Neuronal stem cell (in vitro differentiated cells): ENCODE measurements around the gene CFAP77.

Experiments
- DNase-seq: peaks from one replicate; pipeline ENCODE4 v3.0.0-alpha.2; 2013; ENCODE audit warnings: low spot score
- H2AFZ ChIP-seq: one replicate; pipeline ENCODE4 v1.6.1; 2013; ENCODE audit warnings: mild to moderate bottlenecking, low read length, inconsistent platforms
- H2AK5ac ChIP-seq: 2 replicates; pipeline ENCODE4 v1.6.1; 2013; ENCODE audit warnings: low read depth, mild to moderate bottlenecking, inconsistent platforms, low read length, moderate library complexity, mixed read lengths
- H2BK120ac ChIP-seq: 2 replicates; pipeline ENCODE4 v1.6.1; 2013; ENCODE audit warnings: low read depth, mild to moderate bottlenecking, inconsistent platforms, low read length, moderate library complexity, mixed read lengths
- H2BK12ac ChIP-seq: one replicate; pipeline ENCODE4 v1.6.1; 2013; ENCODE audit warnings: low read length, inconsistent platforms
- H2BK15ac ChIP-seq: 2 replicates; pipeline ENCODE4 v1.6.1; 2013; ENCODE audit warnings: mild to moderate bottlenecking, low read length, inconsistent platforms, mixed read lengths
- H2BK5ac ChIP-seq: one replicate; pipeline ENCODE4 v1.6.1; 2013; ENCODE audit warnings: inconsistent platforms, mild to moderate bottlenecking, low read length, moderate library complexity
- H3K14ac ChIP-seq: one replicate; pipeline ENCODE4 v1.6.1; 2013; ENCODE audit warnings: low read length, inconsistent platforms
- H3K18ac ChIP-seq: 2 replicates; pipeline ENCODE4 v1.6.1; 2013; ENCODE audit warnings: low read length, inconsistent platforms
- H3K23ac ChIP-seq: 2 replicates; pipeline ENCODE4 v1.6.1; 2013; ENCODE audit warnings: low read depth, mild to moderate bottlenecking, mixed read lengths, low read length, inconsistent platforms; ENCODE audit not compliant: poor library complexity
- H3K27ac ChIP-seq: replicated peaks from 3 replicates; pipeline ENCODE4 v1.5.1; 2013; ENCODE audit warnings: low read length, inconsistent platforms
- H3K27me3 ChIP-seq, 3 experiments: 2 replicates each; pipeline ENCODE4 v1.6.1; 2013; ENCODE audit warnings: low read length in 3 of 3, mild to moderate bottlenecking in 2 of 3, inconsistent platforms in 1 of 3, low read depth in 1 of 3, mixed read lengths in 1 of 3, moderate library complexity in 1 of 3; ENCODE audit not compliant: control insufficient read depth in 3 of 3, insufficient read depth in 3 of 3
- H3K36me3 ChIP-seq, 2 donors: replicated peaks in 1 of 2; 2 replicates each; pipeline ENCODE4 v1.6.1; 2013; ENCODE audit warnings: low read length in 2 of 2; ENCODE audit not compliant: control insufficient read depth in 2 of 2, insufficient read depth in 2 of 2
- H3K4ac ChIP-seq: 2 replicates; pipeline ENCODE4 v1.6.1; 2013; ENCODE audit warnings: inconsistent platforms, mild to moderate bottlenecking, low read length, moderate library complexity
- H3K4me1 ChIP-seq, 2 donors: 1 replicate in 1 of 2; 2 replicates in 1 of 2; pipeline ENCODE4 v1.6.1; 2013; ENCODE audit warnings: low read length in 2 of 2, low read depth in 1 of 2; ENCODE audit not compliant: control insufficient read depth in 2 of 2, insufficient read depth in 1 of 2
- H3K4me2 ChIP-seq: one replicate; pipeline ENCODE4 v1.6.1; 2013; ENCODE audit warnings: mild to moderate bottlenecking, low read length, inconsistent platforms; ENCODE audit not compliant: insufficient read depth, poor library complexity, severe bottlenecking
- H3K4me3 ChIP-seq, 2 donors: 2 replicates each; pipeline ENCODE4 v1.5.1; 2013; ENCODE audit warnings: low read length in 2 of 2, mild to moderate bottlenecking in 2 of 2, inconsistent platforms in 1 of 2, moderate library complexity in 1 of 2
- H3K79me1 ChIP-seq: one replicate; pipeline ENCODE4 v1.6.1; 2013; ENCODE audit warnings: low read depth, mild to moderate bottlenecking, inconsistent platforms, low read length, moderate library complexity
- H3K9ac ChIP-seq: one replicate; pipeline ENCODE4 v1.6.1; 2013; ENCODE audit warnings: mild to moderate bottlenecking, low read depth, low read length, inconsistent platforms; ENCODE audit not compliant: poor library complexity
- H3K9me3 ChIP-seq, 2 donors: replicated peaks in 1 of 2; 2 replicates each; pipeline versions ENCODE3 to v1.6.1; 2013; ENCODE audit warnings: low read length in 2 of 2, mild to moderate bottlenecking in 2 of 2, inconsistent platforms in 1 of 2, low read depth in 1 of 2, mixed read lengths in 1 of 2, moderate library complexity in 1 of 2; ENCODE audit not compliant: control insufficient read depth in 2 of 2, insufficient read depth in 1 of 2
- H4K8ac ChIP-seq: one replicate; pipeline ENCODE4 v1.6.1; 2013; ENCODE audit warnings: low read depth, mild to moderate bottlenecking, inconsistent platforms, low read length, moderate library complexity
- H4K91ac ChIP-seq: one replicate; pipeline ENCODE4 v1.6.1; 2013; ENCODE audit warnings: low read length, low read depth, mild to moderate bottlenecking, inconsistent platforms; ENCODE audit not compliant: poor library complexity
- WGBS, 2 donors: extraction: QIAGEN DNeasy Blood & Tissue Kit; methylation state at CpG; one replicate each; pipeline ENCODE4 v1.1.7; 2013; ENCODE audit warnings: missing lambda C conversion rate in 2 of 2, mixed read lengths in 1 of 2; ENCODE audit not compliant: insufficient read length in 2 of 2, insufficient replicate concordance in 1 of 2; ENCODE audit errors: extremely low coverage in 2 of 2; 5-methylcytosine and 5-hydroxymethylcytosine counted together

The CFAP77 gene

DNA sequence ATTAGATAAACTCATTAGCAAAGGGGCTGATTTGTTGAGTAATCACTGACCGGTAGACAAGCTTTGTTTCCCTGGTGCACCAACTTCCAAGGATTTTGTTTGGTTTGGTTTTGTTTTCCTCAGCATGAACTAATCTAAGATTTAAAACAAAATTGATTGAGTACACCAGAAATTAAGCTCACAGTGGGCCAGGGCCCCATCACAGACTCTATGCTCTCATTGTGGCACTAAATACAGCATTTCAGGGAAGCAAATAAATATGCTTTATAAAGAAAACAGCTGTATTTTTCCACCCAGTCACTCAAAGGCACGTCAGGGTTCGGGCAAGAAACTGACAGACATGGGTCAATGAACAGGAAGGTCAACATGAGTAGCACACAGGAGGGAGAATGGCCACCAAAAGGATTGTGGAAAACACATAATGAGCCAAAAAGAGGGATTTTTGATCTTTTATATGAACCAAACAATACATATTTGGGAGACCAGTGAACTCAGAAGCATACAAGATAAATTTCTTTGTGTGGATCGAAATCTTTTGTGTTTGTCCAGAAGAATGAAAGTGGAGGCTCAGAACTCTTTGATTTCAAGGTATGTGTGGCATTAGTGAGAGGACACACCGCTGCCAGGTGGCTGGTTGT lies 8.8 kb downstream of the CFAP77 start:
- peaks cover 11 to 15% of the 10 kb centered on the region in 2 donors for H3K4me1 ChIP-seq

DNA sequence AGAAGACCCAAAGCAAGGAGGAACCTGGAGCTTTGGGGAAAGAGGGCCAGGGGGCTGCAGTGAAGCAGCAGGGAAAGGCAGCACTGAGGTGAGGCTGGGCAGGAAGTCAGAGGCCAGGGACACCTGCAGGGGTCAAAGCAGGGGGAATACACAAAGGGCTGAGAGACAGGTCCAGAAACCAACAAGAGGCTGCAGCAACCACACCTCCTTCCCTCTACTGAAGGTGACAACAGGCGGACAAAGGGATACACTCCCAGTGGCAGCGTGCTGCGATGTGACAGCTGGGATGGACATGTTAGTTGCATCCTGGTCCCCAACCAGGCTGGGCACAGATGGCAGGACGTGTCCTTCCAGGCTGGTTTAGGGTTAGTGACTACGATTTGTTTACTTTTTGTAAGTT lies 12.6 kb downstream of the CFAP77 start:
- Histone ChIP-seq H3K4ac (no peak overlapping the region), H2AK5ac (no peak overlapping the region), H3K36me3 (no peaks in the 10 kb centered on the region), H3K14ac (no peak overlapping the region), H4K8ac (no peak overlapping the region), H3K18ac (no peak overlapping the region), H2BK5ac (no peak overlapping the region), H3K27ac (no peak overlapping the region), H3K9me3 (no peaks in the 10 kb centered on the region), H3K9ac (no peak overlapping the region), H2BK120ac (no peak overlapping the region), H3K4me1 (peaks cover 25 to 30% of the 10 kb centered on the region in 2 donors), H3K79me1 (no peaks in the 10 kb centered on the region), H3K27me3 (peaks cover 0 to 81% (median 3%) of the 10 kb centered on the region in 3 experiments), H2BK15ac (no peak overlapping the region), H4K91ac (no peak overlapping the region), H2AFZ (no peak overlapping the region), H3K4me3 (no peak overlapping the region), H3K23ac (no peak overlapping the region), H2BK12ac (no peak overlapping the region), H3K4me2 (no peak overlapping the region)
- no CpG with 5 or more reads among the region's 5 CpGs for WGBS, 2 donors
- DNase-seq, result no peak

More for the DNA sequence above, 8.8 kb downstream of the CFAP77 start:
- no CpG with 5 or more reads among the region's 5 CpGs for WGBS, 2 donors
- no peak overlapping the region for H3K23ac ChIP-seq
- no peaks in the 10 kb centered on the region for H3K36me3 ChIP-seq
- H2BK15ac ChIP-seq, result no peak overlapping the region
- no peak overlapping the region for H3K4ac ChIP-seq
- H3K14ac ChIP-seq, result no peak overlapping the region
- H4K91ac ChIP-seq, result no peak overlapping the region
- DNase-seq, result no peak
- no peak overlapping the region for H3K18ac ChIP-seq
- no peaks in the 10 kb centered on the region for H3K9me3 ChIP-seq
- no peak overlapping the region for H2BK120ac ChIP-seq
- H2AK5ac ChIP-seq, result no peak overlapping the region
- H3K27me3 ChIP-seq, result peaks cover 0 to 73% (median 3%) of the 10 kb centered on the region in 3 experiments
- H3K79me1 ChIP-seq, result no peaks in the 10 kb centered on the region
- no peak overlapping the region for H2AFZ ChIP-seq
- no peak overlapping the region for H4K8ac ChIP-seq
- H2BK5ac ChIP-seq, result no peak overlapping the region
- H3K9ac ChIP-seq, result no peak overlapping the region
- H2BK12ac ChIP-seq, result no peak overlapping the region
- H3K4me3 ChIP-seq, result no peak overlapping the region
- peak overlapping the region; percentile 55 for H3K27ac ChIP-seq
- no peak overlapping the region for H3K4me2 ChIP-seq

DNA sequence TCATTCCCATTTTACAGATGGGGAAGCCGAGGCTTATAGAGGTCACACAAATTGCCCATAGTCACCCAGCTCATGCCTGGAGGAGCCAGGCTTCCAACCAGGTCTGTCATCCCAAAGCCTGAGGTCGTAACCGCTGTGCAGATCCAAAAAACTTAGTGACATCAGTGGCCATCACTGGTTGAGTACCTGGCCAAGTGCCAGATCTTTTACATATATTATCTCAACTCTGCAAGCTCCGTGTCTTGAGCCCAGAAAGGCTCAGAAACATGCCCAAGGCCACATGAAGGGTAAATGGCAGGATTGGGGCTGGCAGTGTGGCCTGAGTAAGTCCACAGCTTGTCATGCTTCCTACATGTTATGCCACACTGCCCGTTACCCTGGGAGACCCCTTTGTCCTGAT lies 13.5 kb downstream of the CFAP77 start:
- H2AFZ ChIP-seq, result no peak overlapping the region
- H4K91ac ChIP-seq, result no peak overlapping the region
- H3K79me1 ChIP-seq, result no peaks in the 10 kb centered on the region
- WGBS, 2 donors, result no CpG with 5 or more reads among the region's 5 CpGs
- H3K27ac ChIP-seq, result no peak overlapping the region
- no peak overlapping the region for H2BK12ac ChIP-seq
- no peak for DNase-seq
- peaks cover 22 to 26% of the 10 kb centered on the region in 2 donors for H3K4me1 ChIP-seq
- H2BK5ac ChIP-seq, result no peak overlapping the region
- H2BK120ac ChIP-seq, result no peak overlapping the region
- no peak overlapping the region for H3K9ac ChIP-seq
- no peak overlapping the region for H2AK5ac ChIP-seq
- H2BK15ac ChIP-seq, result no peak overlapping the region
- H3K4me2 ChIP-seq, result no peak overlapping the region
- H3K27me3 ChIP-seq, result peaks cover 0 to 76% (median 3%) of the 10 kb centered on the region in 3 experiments
- H3K14ac ChIP-seq, result no peak overlapping the region
- H4K8ac ChIP-seq, result no peak overlapping the region
- H3K4me3 ChIP-seq, result no peak overlapping the region
- no peaks in the 10 kb centered on the region for H3K36me3 ChIP-seq
- H3K23ac ChIP-seq, result no peak overlapping the region
- no peak overlapping the region for H3K4ac ChIP-seq
- no peak overlapping the region for H3K18ac ChIP-seq
- no peaks in the 10 kb centered on the region for H3K9me3 ChIP-seq

DNA sequence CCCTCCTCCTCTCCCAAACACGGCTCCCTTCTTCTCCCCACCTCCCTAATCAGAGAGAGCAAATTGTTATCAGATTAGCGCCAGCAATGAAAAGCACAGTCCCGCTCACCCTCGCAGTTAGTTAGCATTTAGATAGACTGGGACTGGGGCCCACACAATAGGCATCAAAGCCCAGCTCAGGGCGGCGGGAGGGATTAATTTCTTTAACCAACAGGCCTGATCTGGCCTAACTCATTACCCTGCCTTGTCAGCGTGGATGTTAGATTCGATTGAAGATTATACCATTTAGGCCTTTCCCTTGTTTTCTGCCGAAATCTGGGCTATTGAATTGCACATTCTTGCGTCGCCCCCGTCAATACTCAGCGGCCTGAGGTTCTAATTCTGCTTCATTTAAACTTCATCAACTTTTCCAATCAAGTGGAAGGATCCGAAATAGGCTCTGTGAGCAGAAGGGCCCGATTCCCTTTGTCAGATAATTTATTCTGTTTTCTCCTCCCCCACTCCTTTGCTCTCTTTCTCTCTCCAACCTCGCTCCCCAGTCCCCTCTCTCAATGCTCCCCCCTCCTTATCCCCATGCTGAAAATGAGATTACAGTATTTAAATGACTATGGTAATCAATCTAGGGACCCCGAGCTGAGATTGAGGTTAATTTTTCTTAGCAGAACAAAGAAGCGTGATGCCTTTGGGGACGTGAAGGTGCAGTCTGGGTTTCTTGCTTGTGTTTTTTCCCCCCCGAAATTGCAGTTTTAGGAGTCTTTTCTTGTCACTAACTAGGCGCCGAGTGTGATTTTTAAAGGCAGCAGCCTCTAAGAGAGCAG lies 15.1 kb downstream of the CFAP77 start:
- Histone ChIP-seq H3K36me3 (no peaks in the 10 kb centered on the region), H3K4me2 (no peak overlapping the region), H3K23ac (no peak overlapping the region), H3K14ac (no peak overlapping the region), H3K27me3 (peaks cover 0 to 78% (median 3%) of the 10 kb centered on the region in 3 experiments), H2BK5ac (no peak overlapping the region), H2AFZ (peak overlapping the region; percentile 19), H3K18ac (no peak overlapping the region), H2BK15ac (no peak overlapping the region), H2BK12ac (no peak overlapping the region), H4K8ac (no peak overlapping the region), H3K9ac (no peak overlapping the region), H3K4me1 (peaks cover 14 to 20% of the 10 kb centered on the region in 2 donors), H2BK120ac (no peak overlapping the region), H4K91ac (no peak overlapping the region), H2AK5ac (no peak overlapping the region), H3K9me3 (no peaks in the 10 kb centered on the region), H3K4me3 (no peak overlapping the region), H3K4ac (no peak overlapping the region), H3K79me1 (no peaks in the 10 kb centered on the region), H3K27ac (peak overlapping the region; percentile 67)
- DNase-seq, result peak; percentile 63
- WGBS, 2 donors, result no CpG with 5 or more reads among the region's 22 CpGs
